Karpas-422 (cell line): ENCODE results near the gene SH3BGRL. TPM values are rescaled to one million over a fixed set of nuclear protein-coding genes. Genes with fewer than 3 reads are reported as not detected.

Experiments
- DNase-seq: peaks from one replicate; pipeline ENCODE4 v3.0.0-alpha.2; 2015
- H2AFZ ChIP-seq: fragments of 200-600 bp; sonication (generic); 2 replicates; pipeline ENCODE4 v1.6.1; 2014; ENCODE audit warnings: antibody characterized with exemption, low read length, mixed read lengths
- H3K27ac ChIP-seq: fragments of 200-600 bp; sonication (generic); 2 replicates; pipeline ENCODE4 v1.5.1; 2014; ENCODE audit warnings: mild to moderate bottlenecking, low read length, moderate library complexity
- H3K27me3 ChIP-seq: fragments of 200-600 bp; sonication (generic); 2 replicates; pipeline ENCODE4 v1.6.1; 2014; ENCODE audit warnings: low read length, mixed read lengths
- H3K36me3 ChIP-seq: fragments of 200-600 bp; sonication (generic); 2 replicates; pipeline ENCODE4 v1.6.1; 2014; ENCODE audit warnings: low read length, mixed read lengths; ENCODE audit not compliant: insufficient read depth
- H3K4me1 ChIP-seq: fragments of 200-600 bp; sonication (generic); 2 replicates; pipeline ENCODE4 v1.6.1; 2014; ENCODE audit warnings: mild to moderate bottlenecking, low read length, mixed read lengths
- H3K4me2 ChIP-seq: fragments of 200-600 bp; sonication (generic); 2 replicates; pipeline ENCODE4 v1.6.1; 2014; ENCODE audit warnings: low read length, low read depth, mild to moderate bottlenecking; ENCODE audit not compliant: poor library complexity, severe bottlenecking
- H3K4me3 ChIP-seq: fragments of 200-600 bp; sonication (generic); 2 replicates; pipeline ENCODE4 v1.5.1; 2014; ENCODE audit warnings: mild to moderate bottlenecking, antibody characterized with exemption, low read length, mixed read lengths
- H3K79me2 ChIP-seq: fragments of 200-600 bp; sonication (generic); 2 replicates; pipeline ENCODE4 v1.6.1; 2014; ENCODE audit warnings: mild to moderate bottlenecking, low read length, mixed read lengths
- H3K9ac ChIP-seq: fragments of 200-600 bp; sonication (generic); 2 replicates; pipeline ENCODE4 v1.6.0; 2014; ENCODE audit warnings: low read length
- H3K9me2 ChIP-seq: fragments of 200-600 bp; sonication (generic), shearing (Covaris generic); replicated peaks from 2 replicates; pipeline ENCODE4 v1.6.0; 2014; ENCODE audit warnings: mild to moderate bottlenecking, low read length, moderate library complexity; ENCODE audit not compliant: insufficient read depth
- H3K9me3 ChIP-seq: fragments of 300-700, 200-600 bp; sonication (generic); 2 replicates; pipeline ENCODE4 v1.6.1; 2014; ENCODE audit warnings: low read length, mixed read lengths
- H4K20me1 ChIP-seq: fragments of 200-600 bp; sonication (generic); 2 replicates; pipeline ENCODE4 v1.6.1; 2014; ENCODE audit warnings: mild to moderate bottlenecking, antibody characterized with exemption, low read length, low read depth; ENCODE audit not compliant: insufficient read depth
- total RNA-seq: library from RNA; depleted of rRNA; stranded (reverse); fragments of >200 nt; shearing (Covaris generic); gene quantifications from 2 replicates; pipeline ENCODE4 v1.2.3, GENCODE V29; 2014; ENCODE audit warnings: low replicate concordance

The SH3BGRL gene
- total RNA-seq, 1 experiment from 2014 or later: 289 TPM

DNA sequence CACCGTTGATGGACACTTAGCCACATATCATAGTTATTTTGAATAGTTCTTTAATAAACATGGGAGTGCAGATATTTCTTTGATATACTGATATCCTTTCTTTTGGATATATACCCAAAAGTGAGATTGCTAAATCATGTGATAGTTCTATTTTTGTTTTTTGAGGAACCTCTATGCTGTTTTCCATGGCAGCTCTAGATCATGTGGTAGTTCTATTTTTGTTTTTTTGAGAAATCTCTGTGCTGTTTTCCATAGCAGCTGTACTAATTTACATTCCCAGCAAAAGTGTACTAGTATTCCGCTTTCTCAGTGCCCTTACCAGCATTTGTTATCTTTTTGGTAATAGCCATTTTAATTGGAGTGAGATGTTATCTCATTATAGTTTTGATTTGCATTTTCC lies 3.6 kb downstream of the SH3BGRL start:
- no peak for DNase-seq
- peaks cover 83% of the 10 kb centered on the region for H3K79me2 ChIP-seq

GRCh38 chrX:81206476-81206875 lies 4.6 kb downstream of the SH3BGRL start:
- Histone ChIP-seq H3K27ac (no peak overlapping the region), H3K9ac (no peak overlapping the region), H3K9me2 (no peaks in the 10 kb centered on the region), H2AFZ (no peak overlapping the region), H3K36me3 (peaks cover 32% of the 10 kb centered on the region; the same call in 1 of the 2 replicates), H3K27me3 (no peaks in the 10 kb centered on the region), H3K9me3 (no peaks in the 10 kb centered on the region; the same call in 1 of the 2 replicates), H4K20me1 (no peaks in the 10 kb centered on the region), H3K79me2 (peaks cover 90% of the 10 kb centered on the region), H3K4me2 (no peak overlapping the region), H3K4me3 (no peak overlapping the region), H3K4me1 (peaks cover 27% of the 10 kb centered on the region)
- DNase-seq: no peak

More for the DNA sequence above, 3.6 kb downstream of the SH3BGRL start:
- no peaks in the 10 kb centered on the region for H3K27me3 ChIP-seq
- peaks cover 35% of the 10 kb centered on the region for H3K4me1 ChIP-seq
- no peak overlapping the region for H2AFZ ChIP-seq
- H3K27ac ChIP-seq: no peak overlapping the region
- no peak overlapping the region for H3K4me3 ChIP-seq
- H3K4me2 ChIP-seq: peak overlapping the region; percentile 9
- no peaks in the 10 kb centered on the region for H4K20me1 ChIP-seq
- no peaks in the 10 kb centered on the region; the same call in 1 of the 2 replicates for H3K9me3 ChIP-seq
- H3K9ac ChIP-seq: no peak overlapping the region
- peaks cover 32% of the 10 kb centered on the region; the same call in 1 of the 2 replicates for H3K36me3 ChIP-seq
- no peaks in the 10 kb centered on the region for H3K9me2 ChIP-seq

DNA sequence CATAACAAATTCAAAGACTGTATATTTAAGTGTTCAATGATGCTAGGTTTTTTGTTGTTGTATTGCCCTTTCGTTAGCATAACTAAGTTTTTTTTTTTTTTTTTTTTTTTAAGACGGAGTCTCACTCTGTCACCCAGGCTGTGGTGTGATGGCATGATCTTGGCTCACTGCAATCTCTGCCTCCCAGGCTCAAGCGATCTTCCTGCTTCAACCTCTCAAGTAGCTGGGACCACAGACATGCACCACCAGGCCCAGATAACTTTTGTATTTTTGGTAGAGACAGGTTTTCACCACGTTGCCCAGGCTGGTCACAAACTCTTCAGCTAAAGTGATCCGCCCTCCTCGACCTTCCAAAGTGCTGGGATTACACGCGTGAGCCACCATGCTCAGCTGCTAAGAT lies 7.0 kb downstream of the SH3BGRL start:
- no peak overlapping the region for H3K9ac ChIP-seq
- DNase-seq: no peak
- no peaks in the 10 kb centered on the region for H4K20me1 ChIP-seq
- peaks cover 44% of the 10 kb centered on the region; the same call in 1 of the 2 replicates for H3K36me3 ChIP-seq
- H3K4me3 ChIP-seq: no peak overlapping the region
- no peaks in the 10 kb centered on the region for H3K27me3 ChIP-seq
- no peaks in the 10 kb centered on the region for H3K9me2 ChIP-seq
- H3K4me2 ChIP-seq: no peak overlapping the region
- H2AFZ ChIP-seq: no peak overlapping the region
- no peak overlapping the region for H3K27ac ChIP-seq
- H3K4me1 ChIP-seq: peaks cover 21% of the 10 kb centered on the region
- H3K79me2 ChIP-seq: peaks cover 90% of the 10 kb centered on the region
- H3K9me3 ChIP-seq: no peaks in the 10 kb centered on the region; the same call in 1 of the 2 replicates

GRCh38 chrX:81215685-81216084 lies 13.8 kb downstream of the SH3BGRL start:
- Histone ChIP-seq H3K9me3 (peaks cover 3% of the 10 kb centered on the region; the same call in 1 of the 2 replicates), H3K4me3 (no peak overlapping the region), H3K4me1 (no peaks in the 10 kb centered on the region), H3K36me3 (peaks cover 30% of the 10 kb centered on the region; the same call in 1 of the 2 replicates), H3K4me2 (no peak overlapping the region), H3K27ac (no peak overlapping the region), H3K9ac (no peak overlapping the region), H3K79me2 (peaks cover 87% of the 10 kb centered on the region), H4K20me1 (no peaks in the 10 kb centered on the region), H3K9me2 (no peaks in the 10 kb centered on the region), H2AFZ (no peak overlapping the region), H3K27me3 (no peaks in the 10 kb centered on the region)
- no peak for DNase-seq

GRCh38 chrX:81229229-81229628 lies 27.3 kb downstream of the SH3BGRL start:
- Histone ChIP-seq H2AFZ (no peak overlapping the region), H3K9me3 (0 out of 2 replicates have a peak, but pooled peaks cover 3% of the 10 kb centered on the region), H3K9me2 (no peaks in the 10 kb centered on the region), H3K4me1 (no peaks in the 10 kb centered on the region), H3K79me2 (peaks cover 96% of the 10 kb centered on the region), H3K4me3 (no peak overlapping the region), H4K20me1 (no peaks in the 10 kb centered on the region), H3K9ac (no peak overlapping the region), H3K36me3 (peaks cover 21% of the 10 kb centered on the region), H3K27me3 (no peaks in the 10 kb centered on the region), H3K27ac (no peak overlapping the region), H3K4me2 (no peak overlapping the region)
- DNase-seq: no peak

GRCh38 chrX:81229901-81230300 lies 28.0 kb downstream of the SH3BGRL start:
- DNase-seq: no peak
- peaks cover 96% of the 10 kb centered on the region for H3K79me2 ChIP-seq
- H3K36me3 ChIP-seq: peaks cover 17% of the 10 kb centered on the region
- H3K9me2 ChIP-seq: no peaks in the 10 kb centered on the region
- H3K27ac ChIP-seq: no peak overlapping the region
- H3K9me3 ChIP-seq: 0 out of 2 replicates have a peak, but pooled peaks cover 3% of the 10 kb centered on the region
- no peak overlapping the region for H3K4me2 ChIP-seq
- H3K27me3 ChIP-seq: no peaks in the 10 kb centered on the region
- no peak overlapping the region for H2AFZ ChIP-seq
- H3K4me1 ChIP-seq: no peaks in the 10 kb centered on the region
- no peak overlapping the region for H3K9ac ChIP-seq
- H4K20me1 ChIP-seq: no peaks in the 10 kb centered on the region
- H3K4me3 ChIP-seq: no peak overlapping the region

DNA sequence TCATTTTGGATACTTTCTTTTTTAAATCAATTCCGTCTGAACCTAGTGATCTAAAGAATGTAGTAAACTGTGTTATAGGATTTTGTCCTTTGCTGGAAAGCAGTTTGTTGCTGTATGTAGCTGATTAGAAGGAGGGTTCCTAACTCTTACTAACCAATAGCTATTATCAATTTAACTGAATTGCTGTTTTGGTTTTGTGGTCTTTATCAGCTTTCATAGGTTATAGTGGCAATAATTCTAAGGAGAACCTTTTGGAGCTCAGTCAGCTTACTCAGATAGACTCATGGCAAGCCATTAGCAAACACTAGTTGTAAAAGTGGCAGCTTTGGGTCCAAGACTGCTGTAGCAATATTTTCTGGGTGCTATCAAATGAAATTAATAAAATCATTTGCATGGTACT lies 29.6 kb downstream of the SH3BGRL start:
- H3K9ac ChIP-seq: no peak overlapping the region
- H3K4me2 ChIP-seq: no peak overlapping the region
- no peaks in the 10 kb centered on the region for H3K4me1 ChIP-seq
- H3K9me2 ChIP-seq: no peaks in the 10 kb centered on the region
- 0 out of 2 replicates have a peak, but pooled peaks cover 3% of the 10 kb centered on the region for H3K9me3 ChIP-seq
- H2AFZ ChIP-seq: no peak overlapping the region
- H3K4me3 ChIP-seq: no peak overlapping the region
- no peaks in the 10 kb centered on the region for H4K20me1 ChIP-seq
- peaks cover 14% of the 10 kb centered on the region for H3K36me3 ChIP-seq
- no peak overlapping the region for H3K27ac ChIP-seq
- DNase-seq: no peak
- H3K27me3 ChIP-seq: no peaks in the 10 kb centered on the region
- H3K79me2 ChIP-seq: peaks cover 99% of the 10 kb centered on the region

DNA sequence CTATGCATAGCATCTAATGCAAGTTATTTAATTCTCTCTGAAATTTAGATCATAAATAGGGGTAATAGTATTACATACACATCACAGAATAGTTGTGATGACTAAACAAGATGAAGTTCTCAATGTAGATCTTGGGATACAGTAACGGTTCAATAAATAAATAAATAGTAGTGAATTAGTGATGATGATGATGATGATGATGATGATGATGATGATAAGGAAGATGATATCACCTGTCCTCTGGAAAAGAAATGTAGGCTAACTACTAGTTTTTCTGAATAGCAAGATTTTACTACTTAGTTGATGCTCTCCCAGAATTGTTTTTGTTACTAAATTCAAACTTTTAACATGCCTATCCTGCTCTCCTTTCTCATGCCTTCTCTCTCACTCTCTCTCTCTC lies 30.3 kb downstream of the SH3BGRL start:
- no peak for DNase-seq
- no peak overlapping the region for H2AFZ ChIP-seq
- H3K9me2 ChIP-seq: no peaks in the 10 kb centered on the region
- no peak overlapping the region for H3K4me3 ChIP-seq
- no peaks in the 10 kb centered on the region for H3K27me3 ChIP-seq
- peaks cover 16% of the 10 kb centered on the region for H3K36me3 ChIP-seq
- no peak overlapping the region for H3K9ac ChIP-seq
- no peak overlapping the region for H3K27ac ChIP-seq
- H4K20me1 ChIP-seq: no peaks in the 10 kb centered on the region
- no peaks in the 10 kb centered on the region for H3K4me1 ChIP-seq
- H3K4me2 ChIP-seq: no peak overlapping the region
- 0 out of 2 replicates have a peak, but pooled peaks cover 3% of the 10 kb centered on the region for H3K9me3 ChIP-seq
- peaks cover 98% of the 10 kb centered on the region for H3K79me2 ChIP-seq
